ENCODE measurements around the gene NRL. TPM values are rescaled to one million over a fixed set of nuclear protein-coding genes. Genes with fewer than 3 reads are reported as not detected.

Gene NRL
- total RNA-seq, 1 donor from 2014 or later = 1.2 TPM

GRCh38 chr14:24093901-24094840, 20.6 kb downstream of the NRL start, which contains the start of gene PCK2:
PCK2 (plus strand) TSS chr14:24094311; CDS start chr14:24094406, 95 bp downstream.
- H3K4me3 ChIP-seq (ENCODE audit: low read depth, low read length) = peak within 1 kb of the TSS; percentile 94
- DNase-seq (ENCODE audit: low read depth) = no peak
- peak; percentile 24 for TF ChIP-seq CTCF (conservative IDR thresholded peaks at IDR 0.05; ENCODE audit: low read depth, low read length)

- no peak for TF ChIP-seq CTCF (conservative IDR thresholded peaks at IDR 0.05; ENCODE audit: low read depth, low read length)
- peak overlapping the region; percentile 94 for H3K4me3 ChIP-seq (ENCODE audit: low read depth, low read length)
- no peak for DNase-seq (ENCODE audit: low read depth)
Measured at GRCh38 chr14:24093207-24093900, 21.4 kb downstream of the NRL start.

GRCh38 chr14:24092505-24093206, 22.1 kb downstream of the NRL start:
- DNase-seq (ENCODE audit: low read depth) = no peak
- no peak for TF ChIP-seq CTCF (conservative IDR thresholded peaks at IDR 0.05; ENCODE audit: low read depth, low read length)

GRCh38 chr14:24092110-24092504, 22.6 kb downstream of the NRL start:
- TF ChIP-seq CTCF (conservative IDR thresholded peaks at IDR 0.05; ENCODE audit: low read depth, low read length) = no peak
- DNase-seq (ENCODE audit: low read depth) = no peak
- H3K4me3 ChIP-seq (ENCODE audit: low read depth, low read length) = no peak overlapping the region

More at GRCh38 chr14:24092505-24093206, 22.1 kb downstream of the NRL start:
- H3K4me3 ChIP-seq (ENCODE audit: low read depth, low read length) = no peak overlapping the region

- TF ChIP-seq CTCF (conservative IDR thresholded peaks at IDR 0.05; ENCODE audit: low read depth, low read length) = no peak
- DNase-seq (ENCODE audit: low read depth) = no peak
- H3K4me3 ChIP-seq (ENCODE audit: low read depth, low read length) = no peak overlapping the region
Measured at GRCh38 chr14:24089890-24090289, 24.9 kb downstream of the NRL start.

- no peak for DNase-seq (ENCODE audit: low read depth)
- no peak overlapping the region for H3K4me3 ChIP-seq (ENCODE audit: low read depth, low read length)
- TF ChIP-seq CTCF (conservative IDR thresholded peaks at IDR 0.05; ENCODE audit: low read depth, low read length) = no peak
Measured at GRCh38 chr14:24088095-24088494, 26.7 kb downstream of the NRL start.
